Eye (tissue), 1 donor: ENCODE results near the gene MATK.

Source experiments
- DNase-seq: peaks from one replicate; pipeline ENCODE4 v3.0.0-alpha.2; 2015

The MATK gene

DNA sequence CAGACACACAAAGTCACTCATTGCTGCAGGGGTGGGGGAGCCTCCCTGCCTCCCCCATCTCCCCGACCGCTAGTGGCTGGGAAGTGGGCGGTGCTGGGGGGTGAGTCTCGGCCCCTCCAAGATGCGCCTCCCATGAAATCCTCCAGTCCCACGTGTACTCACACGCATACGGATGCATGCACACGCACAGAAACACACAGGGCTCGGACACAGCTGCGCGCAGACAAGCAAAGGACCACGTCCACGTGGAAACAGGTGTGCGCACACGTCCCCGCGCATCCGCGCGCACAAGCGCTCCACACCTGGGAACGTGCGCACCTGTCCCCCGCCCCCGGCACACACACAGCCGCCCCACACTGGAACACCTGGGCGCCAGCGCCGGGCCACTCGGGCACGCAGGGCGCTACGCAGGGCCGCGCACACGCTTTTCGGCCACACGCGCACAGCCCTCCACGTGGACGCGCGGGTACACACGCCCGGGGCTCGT is 687 bp downstream of the MATK start:
- peak; percentile 16 for DNase-seq

DNA sequence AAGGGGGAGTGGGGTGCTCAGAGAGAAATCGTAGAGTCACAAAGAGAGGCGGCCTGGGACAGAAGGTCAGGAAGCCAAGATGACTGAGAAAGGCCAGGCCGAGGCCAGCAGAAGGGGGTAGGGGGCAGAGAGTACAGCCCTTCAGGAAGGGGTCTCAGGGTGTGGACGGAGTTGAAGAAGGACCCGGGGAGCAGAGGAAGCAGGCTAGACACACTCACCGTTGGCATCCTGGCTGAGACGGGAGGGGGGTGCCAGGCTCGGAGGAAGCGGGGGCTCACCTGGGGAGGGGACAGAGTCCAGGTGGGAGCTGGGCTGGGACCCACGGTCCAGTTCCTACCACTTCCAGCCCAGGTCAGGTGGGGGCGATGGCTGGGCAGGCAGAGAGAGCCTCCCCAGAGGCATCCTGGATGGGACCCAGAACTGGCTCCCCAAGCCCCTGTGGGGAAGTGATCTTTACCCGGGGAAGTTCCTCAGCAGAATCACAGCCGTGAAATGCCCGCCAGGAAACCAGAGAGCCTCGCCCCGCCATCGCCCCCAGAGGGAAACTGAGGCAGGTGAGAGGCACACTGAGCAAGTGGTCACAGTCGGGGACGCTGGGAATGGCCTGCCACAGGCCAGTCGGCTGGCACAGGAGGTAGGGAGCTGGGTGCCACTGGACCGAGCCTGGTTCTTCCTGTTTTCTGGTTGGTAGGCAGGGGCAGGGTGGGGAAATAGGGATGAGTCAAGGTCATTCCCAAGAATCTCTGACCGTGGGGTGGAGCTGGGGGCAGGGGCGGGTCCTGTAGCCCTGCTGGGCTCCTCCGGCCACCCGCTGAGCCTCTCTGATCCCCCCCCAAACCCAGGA is 1.4 kb downstream of the MATK start:
- DNase-seq: no peak

DNA sequence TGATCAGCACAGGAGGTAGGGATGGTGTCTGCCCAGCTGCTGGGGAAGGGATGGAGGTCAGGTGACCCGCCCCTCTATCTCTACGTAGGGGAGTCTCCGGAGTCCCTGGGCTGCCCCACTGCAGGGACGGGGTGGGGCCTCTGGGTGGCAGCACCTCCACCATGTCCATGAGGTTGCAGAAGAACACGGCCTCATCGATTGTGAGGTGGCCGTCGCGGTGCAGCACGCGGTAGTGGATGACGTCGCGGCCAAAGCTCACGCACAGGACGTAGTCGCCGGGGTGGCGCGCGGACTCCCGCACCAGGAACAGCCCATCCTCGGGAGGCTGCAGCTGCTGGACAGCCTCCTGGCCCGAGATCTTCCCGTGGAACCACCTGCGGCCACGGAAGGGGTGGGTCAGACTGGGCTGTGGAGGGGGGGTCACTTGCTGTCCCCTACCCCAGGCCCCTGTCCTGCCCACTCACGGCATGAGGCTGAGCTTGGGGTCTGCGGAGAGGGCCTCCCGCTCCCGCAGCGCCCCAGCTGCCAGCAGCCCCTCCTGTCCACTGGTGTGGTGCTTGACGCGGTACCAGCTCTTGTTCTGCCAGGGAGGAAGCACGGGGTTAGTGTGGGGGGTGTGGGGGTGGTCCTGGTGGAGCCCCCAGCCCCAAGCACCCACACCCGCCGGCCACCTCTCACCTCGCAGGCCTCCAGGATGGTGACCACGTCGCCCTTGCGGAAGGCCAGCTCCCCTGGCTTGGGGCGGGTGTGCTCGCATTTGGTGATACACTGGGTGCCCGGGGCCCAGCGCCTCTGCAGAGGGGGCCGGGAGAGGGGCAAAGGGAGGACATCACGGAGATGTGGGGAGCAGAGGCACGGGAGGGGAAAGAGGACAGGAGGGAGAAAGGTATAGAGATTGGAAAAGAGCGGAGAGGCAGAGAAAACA is 2.3 kb downstream of the MATK start:
- DNase-seq: no peak

DNA sequence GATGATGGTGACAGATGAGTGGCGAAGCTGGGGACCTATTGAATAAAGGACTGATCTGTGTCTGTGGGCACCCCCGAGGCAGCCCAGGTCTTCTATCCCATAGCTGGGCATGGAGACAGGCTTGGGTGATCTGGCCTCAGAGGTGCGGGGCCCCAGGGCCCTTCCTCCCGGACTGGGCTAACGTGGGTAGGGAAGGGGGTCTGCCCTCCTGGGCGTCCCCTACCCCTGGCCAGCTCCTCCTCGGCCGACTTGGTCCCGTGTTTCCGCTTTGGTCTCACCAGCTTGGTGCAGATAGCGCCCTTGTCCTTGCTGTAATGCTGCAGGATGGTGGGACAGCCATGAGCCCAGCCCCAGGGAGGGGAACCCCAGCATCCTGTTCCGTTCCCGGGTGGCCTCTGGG is 3.3 kb downstream of the MATK start:
- DNase-seq: no peak

DNA sequence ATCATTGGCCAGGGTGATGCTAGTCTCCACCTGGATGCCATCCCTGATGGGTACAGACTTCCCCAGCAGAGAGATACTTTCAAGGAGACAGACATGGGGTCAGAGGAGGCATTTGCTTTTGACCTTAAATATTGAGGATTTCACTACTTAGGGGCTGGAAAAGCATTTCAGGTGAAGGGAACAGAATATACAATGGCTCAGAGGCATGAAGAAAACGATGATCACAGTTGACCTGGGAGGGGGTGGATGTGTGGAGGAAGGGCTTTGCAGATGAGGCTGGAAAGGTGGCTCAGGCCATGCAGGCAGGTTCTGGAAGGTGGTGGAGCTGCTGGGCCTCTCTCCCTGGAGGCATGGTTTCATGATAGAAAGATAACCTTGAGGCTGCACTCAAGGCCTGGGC is 3.9 kb downstream of the MATK start:
- DNase-seq: no peak

DNA sequence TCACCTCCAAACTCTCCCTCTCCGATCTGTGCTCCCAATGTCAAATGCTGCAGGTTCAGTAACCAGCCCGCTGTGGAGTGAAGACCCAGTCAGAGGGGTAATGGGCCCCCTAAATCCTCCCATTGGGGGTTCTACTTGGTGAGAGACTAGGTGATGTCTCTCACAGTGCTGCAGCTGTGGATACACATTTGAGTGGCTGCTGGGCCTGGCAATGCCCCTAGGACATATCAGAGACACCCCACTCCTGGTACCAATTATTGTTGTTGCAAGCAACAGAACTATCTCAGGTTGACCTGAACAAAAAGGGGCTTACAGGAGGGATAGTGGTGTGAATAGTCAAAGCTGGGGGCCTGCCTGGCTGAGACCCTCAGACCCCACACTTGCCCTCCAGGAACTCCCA is 4.6 kb downstream of the MATK start:
- DNase-seq: no peak

DNA sequence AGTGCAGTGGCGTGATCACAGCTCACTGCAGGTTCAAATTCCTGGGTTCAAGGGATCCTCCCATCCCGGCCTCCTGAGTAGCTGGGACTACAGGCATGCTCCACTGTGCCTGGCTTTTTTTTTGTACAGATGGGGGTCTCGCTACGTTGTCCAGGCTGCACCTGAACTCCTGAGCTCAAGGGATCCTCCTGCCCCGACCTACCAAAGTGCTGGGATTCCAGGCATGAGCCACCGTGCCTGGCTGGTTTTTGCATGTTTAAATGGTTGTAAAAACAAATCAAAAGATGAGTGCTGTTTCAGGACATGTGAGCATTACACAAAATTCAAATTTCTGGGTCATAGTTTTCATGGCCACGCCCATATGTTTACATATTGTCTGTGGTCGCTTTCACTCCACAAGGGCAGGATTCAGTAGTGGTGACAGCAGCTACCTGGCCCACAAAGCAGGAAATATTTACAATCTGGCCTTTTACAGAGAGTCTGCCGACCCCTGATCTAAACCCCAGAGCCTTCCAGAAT is 5.3 kb downstream of the MATK start:
- DNase-seq: no peak

DNA sequence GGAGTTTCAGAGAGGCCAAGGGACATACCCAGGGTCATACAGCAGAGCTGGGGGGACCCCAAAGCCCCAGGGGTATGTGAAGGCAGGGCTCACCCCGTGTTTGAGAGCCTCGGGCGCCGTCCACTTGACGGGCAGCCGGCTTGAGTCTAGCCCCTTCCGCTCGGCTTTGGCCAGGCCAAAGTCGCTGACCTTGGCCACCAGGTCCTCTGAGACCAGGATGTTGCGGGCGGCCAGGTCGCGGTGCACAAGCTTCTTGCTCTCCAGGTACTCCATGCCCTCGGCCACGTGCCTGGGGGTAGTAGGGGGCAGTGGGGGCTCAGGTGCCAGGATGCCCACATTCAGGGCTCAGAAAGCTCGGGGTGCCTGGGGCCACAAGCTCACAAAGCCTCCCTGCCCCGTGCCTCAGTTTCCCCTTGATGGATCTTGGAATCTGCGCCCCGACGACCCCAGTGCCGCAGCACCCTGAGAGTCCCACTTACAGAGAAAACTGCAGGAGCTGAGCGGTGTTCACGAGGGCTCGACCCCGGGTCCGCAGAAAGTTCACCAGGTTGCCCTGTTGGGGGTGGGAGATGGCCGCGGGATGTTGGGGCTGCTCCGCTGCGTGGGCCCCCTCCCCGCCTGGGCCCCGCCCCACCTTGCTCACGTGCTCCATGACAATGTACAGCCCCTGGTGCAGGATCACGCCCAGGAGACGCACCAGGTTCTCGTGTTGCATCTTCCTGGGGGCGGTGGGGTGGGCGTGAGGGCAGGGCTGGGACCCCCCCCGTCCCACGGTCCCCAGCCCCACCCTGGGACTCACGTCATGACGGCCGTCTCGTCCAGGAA is 7.1 kb downstream of the MATK start:
- DNase-seq: no peak

DNA sequence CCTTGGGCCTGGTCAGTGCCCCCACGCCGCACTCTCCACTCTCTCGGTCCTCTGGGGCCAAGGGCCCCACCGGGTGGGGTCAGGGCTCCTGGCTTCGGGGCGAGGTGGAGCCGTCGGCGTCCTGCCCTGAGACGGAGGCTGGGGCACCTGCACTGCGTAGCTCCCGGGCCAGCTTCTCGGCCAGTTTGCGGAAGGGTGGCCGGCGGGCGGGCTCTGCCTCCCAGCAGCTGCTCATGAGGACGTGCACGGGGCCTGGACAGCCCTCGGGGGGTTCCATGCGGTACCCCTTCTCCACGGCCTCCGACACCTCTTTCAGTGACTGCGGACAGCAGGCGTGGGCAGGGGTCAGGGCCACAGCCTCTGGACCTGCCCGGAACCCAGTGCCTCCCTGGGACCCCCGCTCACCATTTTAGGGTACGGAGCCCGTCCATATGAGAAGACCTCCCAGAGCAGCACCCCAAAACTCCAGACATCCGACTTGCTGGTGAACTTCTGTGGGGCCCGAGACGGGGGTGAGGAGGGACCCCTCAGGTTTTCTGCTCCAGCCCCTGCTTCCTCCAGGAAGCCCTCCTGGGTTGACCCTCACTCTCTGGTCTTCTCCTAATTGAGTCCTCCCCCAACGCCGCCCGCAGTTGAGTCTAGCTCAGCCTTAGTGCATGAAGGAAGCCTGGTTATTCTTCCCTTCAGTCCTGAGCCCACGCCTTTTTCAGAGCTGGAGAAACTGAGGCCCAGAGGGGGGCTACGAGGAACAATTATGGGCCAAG is 7.9 kb downstream of the MATK start:
- DNase-seq: no peak

DNA sequence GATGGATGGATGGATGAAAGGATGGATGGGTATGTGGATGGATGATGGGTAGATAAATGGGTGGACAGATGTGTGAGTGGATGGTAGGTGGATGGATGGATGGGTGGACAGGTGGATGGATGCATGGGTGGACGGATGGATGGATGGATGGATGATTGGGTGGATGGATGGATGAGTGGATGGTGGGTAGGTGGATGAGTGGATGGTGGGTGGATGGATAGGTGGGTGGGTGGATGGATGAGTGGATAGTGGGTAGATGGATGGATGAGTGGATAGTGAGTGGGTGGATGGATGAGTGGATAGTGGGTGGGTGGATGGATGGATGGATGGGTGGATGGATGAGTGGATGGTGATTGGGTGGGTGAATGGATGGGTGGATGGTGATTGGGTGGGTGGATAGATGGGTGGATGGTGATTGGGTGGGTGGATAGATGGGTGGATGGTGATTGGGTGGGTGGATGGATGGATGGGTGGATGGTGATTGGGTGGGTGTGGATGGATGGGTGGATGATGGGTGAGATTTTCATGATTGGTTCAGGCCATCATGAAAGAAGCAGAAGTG is 9.6 kb downstream of the MATK start:
- DNase-seq: no peak

DNA sequence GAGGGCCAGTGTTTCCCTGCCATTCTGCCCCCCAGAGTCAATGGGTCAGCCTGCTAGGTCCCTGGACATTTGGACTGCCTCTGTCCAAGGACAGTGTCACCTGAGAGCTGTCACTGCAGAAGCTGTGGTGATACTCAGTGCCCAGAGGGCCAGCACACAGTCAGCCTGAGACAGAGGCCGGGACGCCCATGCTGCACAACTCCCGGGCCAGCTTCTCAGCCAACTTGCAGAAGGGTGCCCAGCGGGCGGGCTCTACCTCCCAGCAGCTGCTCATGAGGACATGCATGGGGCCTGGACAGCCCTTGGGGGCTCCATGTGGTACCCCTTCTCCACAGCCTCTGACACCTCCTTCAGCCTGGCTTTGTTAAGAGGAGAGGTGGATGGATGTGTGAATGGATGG is 10.3 kb downstream of the MATK start:
- no peak for DNase-seq

DNA sequence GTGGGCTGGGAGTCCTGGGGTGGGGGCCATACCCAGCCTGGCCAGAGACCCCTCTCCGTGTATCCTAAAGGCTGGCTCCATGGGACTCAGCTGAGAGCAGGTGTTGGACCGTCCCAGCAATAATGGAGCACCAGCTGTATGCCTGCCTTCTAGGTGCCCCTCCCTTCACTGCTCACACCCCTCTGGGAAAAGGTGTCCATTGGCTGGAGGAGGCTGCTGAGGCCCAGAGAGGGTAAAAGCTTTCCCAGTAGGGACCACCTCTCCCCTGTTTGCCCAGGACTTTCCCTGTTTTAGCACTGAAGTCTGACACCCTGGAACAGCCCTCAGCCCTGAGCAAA is 10.8 kb downstream of the MATK start:
- DNase-seq: no peak

DNA sequence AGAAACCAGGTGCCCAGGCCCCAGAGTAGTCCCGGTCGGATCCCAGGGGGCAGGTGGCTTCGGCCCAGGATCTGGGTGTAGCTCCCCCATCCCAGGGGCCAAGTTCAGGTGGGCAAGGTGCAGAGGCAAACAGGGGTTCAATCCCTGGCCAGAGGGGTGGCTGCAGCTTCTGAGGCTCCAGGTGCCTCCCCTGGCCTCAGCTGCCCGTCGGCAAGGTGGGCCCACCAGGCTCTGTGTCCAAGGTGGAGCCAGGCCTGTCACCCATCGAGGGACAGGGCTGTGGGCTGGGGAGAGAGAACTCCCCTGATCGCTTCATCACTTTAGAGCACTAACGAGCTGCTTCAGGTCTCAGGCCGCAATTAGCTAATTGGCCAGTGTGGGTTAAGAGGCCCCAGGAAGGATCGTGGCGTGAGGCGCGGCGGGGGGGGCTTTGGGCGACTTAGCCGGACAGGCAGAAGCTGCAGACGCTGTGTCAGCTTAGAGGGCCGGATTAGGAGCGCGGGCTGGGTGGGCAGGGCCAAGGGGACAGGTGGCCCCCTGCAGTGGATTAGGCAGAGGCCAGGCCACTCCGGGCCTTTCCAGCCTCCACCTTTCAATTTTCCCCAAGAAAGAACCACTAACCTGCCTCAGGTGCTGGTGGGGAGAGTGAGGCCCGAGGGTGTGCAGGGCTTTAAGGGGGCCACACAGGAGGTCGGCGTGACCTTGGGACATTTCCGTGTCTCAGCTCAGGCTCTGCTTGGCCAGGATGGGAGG is 11.4 kb downstream of the MATK start:
- peak; percentile 55 for DNase-seq

DNA sequence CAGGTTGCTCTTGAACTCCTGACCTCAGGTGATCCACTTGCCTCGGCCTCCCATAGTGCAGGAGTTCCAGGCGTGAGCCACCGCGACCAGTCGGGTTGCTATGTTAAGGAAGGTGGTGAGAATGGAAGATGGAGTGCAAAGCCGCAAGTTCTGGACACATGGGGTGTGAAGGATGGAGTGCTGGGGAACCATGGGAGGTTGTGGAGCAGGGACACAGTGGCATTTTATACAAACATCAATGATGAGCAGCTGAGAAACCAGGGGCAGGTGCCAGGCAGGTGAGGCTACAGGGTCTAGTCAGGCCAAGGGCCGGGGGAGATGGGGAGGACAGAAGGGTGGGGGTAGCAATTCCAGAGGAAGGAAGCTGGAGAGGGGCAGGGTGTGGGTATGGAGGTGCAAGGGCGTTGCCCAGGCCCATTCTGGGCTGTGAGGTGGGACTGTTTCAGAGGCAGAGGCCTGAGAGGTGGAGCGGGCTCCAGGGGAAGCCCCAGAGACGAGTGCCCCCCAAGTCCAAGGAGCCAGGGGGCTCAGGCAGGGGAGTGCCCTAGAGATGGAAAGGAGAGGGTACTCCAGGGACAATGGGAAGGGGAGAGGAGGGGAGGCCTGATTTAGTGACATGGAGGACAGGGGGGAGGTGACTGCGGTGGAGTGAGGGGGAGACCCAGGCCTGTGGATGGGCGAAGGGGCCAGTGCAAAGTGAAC is 12.2 kb downstream of the MATK start:
- DNase-seq: no peak

DNA sequence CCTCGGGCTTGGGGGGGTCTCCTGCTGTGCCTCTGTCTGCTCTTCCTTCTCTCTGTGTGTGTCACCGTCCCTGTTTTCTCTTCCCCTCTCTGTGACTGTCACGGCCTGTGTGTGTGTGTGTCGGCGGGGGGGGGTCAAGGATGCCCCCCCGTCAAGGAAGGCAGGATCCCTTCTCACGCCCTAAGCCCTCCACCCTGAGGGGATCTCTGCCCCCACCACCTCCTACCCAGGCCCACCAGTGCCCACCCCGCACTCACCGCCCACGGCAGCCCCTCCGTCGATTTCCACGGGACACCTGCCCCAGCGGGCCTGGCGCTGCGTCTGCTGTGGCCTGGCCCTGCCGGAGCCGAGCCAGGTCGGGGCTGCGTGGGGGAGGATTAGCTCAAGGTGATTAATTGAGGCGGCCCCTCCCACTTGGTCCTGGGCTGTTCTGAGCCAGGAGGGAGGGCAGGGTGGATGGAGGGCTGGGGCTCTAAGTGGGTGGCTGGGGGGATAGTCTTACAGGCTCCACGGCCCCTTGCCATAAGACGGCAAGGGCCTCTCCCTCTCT is 14.2 kb downstream of the MATK start, which contains the start of gene RAX2:
Gene RAX2, minus strand, starts transcription at position 323 of the 550 bp plus-strand sequence. CDS start 486 bp downstream, outside the sequence.
- DNase-seq: no peak

DNA sequence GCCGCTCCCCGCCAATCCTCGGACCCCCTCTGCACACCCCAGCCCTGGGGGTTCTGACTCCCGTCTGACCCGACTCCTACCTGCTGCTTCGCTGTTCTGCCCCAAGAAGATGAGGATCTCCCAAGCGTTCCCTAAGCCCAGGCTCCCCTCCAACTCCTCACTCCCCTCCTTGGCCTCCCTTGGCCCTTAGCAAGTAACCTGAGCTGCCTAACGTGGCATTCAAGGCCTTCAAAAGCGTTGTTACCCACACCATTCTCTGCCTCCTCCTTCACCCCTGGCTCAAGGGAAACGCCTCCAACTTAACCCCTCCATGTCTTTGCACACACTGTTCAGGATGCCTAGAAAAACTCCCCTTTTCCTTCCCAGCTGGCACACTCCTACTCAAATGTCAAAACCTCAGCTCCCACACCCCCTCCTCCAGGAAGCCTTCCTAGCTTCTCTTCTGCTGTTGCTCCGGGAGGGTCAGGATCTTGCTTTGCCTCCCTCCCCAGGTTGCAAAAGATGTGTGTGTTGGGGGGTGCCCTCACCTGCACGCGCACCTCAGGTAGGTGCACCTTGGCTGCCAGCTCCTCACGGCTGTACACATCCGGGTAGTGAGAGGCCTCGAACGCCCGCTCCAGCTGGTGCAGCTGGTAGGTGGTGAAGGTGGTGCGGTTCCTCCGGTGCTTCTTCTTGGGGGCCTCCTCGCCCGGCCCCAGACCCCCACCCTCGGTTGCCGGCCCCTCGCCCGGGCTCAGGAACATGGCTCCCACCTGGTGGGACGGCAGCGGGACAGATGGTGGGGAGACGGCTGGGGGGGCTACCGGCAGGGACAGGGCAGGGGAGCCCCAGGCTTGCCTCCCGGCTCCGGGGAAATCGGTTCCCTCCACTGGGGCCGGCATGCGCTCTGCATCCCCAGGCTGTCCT is 14.9 kb downstream of the MATK start:
- no peak for DNase-seq

DNA sequence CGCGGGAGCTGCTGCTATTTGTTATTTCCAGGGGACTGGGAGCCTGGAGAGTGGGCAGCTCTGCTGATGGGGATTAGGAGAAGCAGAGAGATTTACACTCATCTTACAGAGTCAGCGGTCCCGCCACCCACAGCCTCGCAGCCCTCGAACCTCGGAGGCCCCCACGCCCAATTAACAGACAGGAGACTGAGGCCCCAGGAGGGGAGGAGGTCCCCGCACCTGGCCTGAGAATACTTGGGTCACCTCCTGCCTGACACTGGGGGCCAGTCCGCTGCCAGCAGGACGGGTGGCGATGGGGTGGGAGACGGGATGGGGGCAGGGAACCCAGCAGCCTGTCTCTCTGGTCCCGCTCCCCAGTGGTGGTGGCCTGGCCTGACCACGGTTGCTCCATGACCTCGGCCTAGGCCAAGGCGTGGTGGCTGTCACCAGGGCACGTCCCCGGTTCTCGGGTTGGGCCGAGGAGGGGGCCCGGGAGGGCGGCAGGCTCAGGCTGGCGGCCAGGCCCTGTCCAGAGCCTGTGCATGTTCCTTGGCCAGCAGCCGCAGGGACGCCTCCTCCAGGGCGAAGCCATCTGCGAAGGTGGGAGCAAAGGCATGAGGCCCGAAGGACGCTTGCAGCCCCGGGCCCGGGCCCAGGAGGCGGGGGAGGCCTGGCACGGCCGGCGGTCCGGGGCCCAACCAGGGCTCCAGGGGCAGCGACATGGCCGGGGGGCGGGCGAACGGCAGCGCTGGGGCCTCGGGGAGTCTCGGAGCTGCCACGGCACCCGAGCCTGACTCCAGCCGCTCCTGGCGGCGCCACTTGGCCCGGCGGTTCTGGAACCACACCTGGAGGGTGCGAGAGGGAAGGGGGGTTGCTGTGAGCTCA is 15.8 kb downstream of the MATK start:
- no peak for DNase-seq

DNA sequence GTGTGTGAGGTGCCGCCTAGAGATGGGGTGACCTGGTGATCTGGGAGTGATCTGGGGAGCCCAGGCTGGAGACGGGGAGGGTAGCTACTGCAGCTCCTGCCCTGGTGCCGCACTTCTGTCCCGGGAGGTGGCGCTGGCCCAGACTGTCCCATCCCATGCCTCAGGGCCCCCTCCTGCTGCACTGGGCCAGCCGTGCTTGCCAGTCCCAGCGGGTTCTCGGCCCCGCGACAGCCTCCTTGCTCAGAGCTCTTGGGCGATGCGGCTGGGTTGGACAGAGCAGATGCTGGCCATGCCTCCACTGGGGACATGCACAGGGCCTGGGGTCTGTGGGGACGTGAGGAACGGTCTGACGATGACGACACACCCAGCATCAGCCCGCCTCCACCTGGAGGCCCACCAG is 16.7 kb downstream of the MATK start:
- DNase-seq: no peak
